HT1080 (cell line): Measurements from ENCODE around the gene PLLP. TPM values are rescaled to one million over a fixed set of nuclear protein-coding genes. Genes with fewer than 3 reads are reported as not detected.
A peak's percentile ranks its signal among the peaks of the same experiment; 100 is the strongest.
"Not testable (repeated sequence)": the region's sequence is repeated elsewhere in the genome, so short reads cannot be mapped to it uniquely, and the experiment has no call there.

Experiments
- DNase-seq: peaks from one replicate; pipeline ENCODE4 v3.0.0-alpha.2; 2015; ENCODE audit warnings: low read depth
- total RNA-seq: library from RNA; depleted of rRNA; stranded (reverse); fragments of >200 nt; shearing (Covaris generic); gene quantifications from 2 replicates; pipeline ENCODE4 v1.2.3, GENCODE V29; 2014

Gene PLLP
- total RNA-seq, 1 experiment from 2014 or later = 1.3 TPM

DNA sequence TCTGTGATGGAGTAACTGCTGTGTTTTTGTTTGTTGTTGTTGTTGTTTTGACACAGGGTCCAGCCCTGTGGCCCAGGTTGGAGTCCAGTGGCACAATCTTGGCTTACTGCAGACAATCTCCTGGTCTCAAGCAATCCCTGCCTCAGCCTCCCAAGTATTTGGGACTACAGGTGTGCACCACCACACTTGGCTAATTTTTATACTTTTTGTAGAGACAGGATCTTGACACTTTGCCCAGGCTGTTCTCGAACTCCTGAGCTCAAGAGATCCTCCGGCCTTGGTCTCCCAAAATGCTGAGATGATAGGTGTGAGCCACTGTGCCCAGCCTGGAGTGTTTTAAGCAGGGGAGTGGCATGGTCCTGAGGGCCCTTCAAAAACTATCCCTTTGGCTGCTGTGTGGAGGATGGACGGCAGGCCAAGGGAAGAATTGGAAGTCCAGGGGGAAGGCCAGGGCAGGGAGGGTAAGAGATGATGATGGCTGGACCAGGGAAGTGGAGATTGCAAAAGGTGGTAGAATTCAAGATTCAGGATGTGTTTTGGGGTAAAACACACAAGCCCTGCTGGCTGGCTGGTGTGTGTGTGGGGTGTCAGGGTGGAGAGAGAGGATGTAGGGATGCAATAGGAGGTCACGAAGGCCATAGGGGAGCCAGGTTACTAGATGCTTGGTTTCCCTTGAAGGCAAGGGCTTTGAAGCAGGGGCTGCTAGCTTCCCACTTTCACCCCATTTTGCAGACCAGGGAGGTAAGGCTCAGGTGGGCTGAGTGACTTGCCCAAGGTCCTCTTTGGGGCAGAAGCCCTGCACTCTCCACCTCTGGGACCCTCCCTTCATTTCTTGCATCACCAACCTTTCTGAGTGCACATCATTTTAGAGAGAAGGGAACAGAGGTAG, 18.8 kb upstream of the PLLP start:
- DNase-seq = no peak

DNA sequence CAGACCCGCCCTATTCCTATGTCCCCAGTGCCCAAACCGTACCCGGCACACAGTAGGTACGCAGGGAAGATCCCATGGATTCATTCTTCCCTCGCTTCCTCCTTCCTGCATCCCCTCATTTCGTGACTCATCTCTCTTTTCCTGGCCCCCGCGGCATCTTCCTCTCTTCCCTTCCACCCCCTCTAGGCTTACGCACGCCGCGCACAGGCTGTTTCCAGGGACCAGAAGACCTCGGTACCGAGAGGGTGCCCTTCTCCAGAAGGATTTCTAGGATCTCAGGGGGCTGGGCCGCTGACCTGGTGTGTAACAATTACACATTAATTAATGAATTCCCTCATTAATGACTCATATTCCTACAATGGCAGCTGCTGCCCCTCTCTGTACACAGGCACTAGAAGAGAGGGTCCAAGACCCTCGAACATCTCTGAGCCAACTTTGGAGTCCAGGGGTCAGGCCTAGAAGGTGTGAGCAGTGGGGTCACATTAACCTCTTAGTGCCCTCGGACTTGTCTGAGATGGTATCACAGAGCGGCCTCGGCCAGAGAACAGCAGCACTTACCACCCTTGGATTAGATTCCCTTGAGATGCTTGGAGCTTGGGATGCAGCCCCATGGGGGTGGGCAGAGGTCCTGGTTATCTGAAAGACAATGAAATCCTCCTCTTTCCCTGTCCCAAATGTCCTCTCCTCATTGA, 16.8 kb upstream of the PLLP start:
- DNase-seq = no peak

DNA sequence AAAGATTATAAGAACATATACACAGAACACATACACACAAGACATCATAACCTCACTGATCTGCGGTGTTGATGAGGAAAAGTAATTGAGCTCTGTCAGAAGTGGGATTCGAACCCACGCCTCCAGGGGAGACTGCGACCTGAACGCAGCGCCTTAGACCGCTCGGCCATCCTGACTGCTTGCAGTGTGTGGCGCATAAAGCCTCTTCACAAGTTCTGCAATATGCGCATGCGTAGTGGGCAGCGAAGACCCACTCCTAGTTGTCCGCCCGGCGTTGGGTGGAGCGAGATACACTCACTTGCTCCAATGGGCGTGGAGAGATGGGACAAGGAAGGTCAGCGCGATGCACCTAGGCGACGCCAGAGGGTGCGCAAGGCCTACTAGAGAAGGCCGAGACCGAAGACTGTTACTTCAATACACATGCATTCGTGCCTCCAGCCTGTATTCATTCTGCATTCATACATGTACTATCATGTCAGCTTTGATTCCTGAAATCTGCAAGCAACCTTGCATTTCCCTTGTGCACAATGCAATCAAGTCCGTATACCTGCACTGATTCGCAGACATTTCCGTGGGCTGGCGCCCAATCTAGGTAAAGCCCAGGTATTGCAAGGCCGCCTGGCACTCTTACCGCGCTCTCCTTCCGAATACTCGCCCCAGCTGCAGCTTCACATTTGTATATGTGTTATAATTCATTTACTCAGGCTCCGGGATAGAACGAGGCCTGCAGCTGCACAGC, 16.1 kb upstream of the PLLP start:
- DNase-seq = peak; percentile 97

DNA sequence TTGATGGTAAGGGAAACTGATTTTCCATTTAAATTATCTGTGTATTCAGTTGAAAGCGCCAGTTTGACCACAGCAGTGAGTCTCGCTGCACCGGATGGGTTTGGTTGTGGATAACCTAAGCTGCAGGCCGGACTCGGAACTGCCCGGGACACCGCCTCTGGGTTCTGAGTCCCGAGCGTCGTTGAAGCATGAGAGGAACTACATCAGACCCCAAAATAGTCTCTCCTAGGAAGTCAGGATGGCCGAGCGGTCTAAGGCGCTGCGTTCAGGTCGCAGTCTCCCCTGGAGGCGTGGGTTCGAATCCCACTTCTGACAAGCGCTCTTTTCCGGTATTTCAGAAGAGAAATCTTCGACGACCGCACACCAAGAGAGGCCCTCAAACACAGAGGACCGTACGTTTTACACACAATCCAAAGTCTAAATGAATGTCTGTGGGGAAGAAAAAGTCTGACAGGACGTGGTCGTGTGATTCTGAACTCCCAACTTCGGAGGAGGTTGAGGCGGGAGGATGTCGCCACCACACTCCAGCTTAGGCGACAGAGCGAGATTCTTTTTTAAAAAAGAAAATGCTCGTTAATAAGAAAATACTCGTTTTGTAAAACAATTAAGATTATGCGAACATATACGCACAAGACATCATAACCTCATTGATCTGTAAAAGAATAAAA, 15.4 kb upstream of the PLLP start:
- peak; percentile 97 for DNase-seq

DNA sequence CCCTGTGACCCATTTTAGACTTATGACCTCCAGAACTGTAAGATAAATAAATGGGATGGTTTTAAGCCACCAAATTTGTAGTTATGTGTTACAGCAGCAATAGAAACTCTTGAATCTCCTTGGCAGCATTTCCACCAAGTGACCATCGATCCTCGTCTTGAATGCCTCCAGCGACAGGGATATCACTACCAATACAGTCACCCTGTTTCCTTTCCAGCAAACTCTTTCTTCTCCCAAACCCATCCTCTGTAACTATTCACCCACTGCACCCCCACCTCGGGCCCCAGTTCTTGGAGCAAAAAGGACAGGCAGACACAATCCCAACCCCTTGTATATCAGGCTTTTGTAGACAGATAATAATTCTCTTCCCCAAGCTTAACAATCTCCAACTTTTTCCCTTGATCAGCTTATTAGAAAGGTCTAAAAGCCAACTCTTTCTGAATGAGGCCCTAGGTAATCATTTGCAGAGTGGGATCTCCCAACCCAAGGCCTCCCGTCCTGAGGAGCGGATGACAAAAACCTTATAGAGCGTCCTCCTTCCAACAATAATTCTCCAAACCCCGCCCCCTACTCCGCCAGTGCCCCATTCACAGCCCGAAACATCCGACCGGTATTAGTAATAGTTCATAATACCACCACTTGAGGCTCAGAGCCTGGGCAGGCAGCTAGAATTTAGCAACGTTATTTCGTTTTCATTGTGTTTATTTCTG, 14.7 kb upstream of the PLLP start:
- peak; percentile 83 for DNase-seq

DNA sequence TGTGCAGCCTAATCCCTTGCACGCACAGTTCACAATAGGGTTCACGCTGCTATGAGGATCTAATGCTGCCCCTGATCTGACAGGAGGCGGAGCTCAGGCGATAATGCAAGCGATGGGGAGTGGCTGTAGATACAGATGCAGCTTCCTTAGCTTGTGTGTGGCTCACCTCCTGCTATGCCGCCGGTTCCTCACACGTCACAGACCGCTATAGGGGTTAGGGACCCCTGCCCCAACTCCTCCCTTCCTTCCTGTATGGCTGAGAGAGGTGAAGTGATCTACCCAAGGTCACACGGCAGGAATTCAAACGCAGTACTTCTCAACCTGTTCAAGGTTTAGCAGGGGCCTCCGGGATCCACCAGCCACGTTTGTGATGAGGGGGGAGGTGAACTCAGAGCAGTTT, 13.4 kb upstream of the PLLP start:
- no peak for DNase-seq

DNA sequence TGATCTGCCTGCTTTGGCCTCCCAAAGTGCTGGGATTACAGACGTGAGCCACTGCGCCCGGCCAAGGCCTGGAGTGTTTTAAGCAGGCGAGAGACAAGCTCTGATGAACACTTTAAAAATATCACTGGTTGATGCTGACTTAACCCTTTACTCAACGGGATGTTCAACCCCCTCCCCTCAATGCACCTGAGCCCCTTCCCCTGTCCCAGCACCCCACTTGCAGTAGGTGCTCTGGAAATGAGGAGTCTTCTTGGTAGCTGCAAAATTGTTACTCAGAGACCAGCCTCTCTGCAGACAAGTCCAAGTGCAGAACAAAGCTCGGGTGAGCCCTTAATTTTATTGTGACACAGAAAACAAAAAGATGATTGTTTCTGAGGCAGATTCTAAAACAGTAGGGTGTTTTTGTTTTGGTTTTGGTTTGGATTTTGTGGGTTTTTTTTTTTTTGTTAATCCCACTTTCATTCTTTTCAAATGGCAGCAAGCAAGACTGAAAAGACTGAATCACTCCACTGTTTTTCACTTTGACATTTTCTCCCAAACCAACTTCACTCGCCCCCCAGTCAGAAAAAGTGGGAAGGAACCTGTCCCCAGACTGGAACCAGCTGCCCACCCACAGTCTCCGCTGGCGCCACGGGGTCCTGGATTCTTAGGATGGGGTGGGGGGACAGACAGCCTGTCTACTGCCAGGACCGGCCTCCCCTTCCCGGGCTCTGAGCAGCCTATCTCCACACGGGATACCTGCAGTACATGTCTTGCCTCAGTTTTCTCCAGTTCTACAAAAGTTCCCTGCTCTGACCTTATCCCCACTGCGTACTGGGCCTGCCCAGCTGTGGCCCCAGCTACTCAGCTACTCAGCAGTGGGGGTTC, 5.2 kb upstream of the PLLP start:
- DNase-seq = peak; percentile 41

DNA sequence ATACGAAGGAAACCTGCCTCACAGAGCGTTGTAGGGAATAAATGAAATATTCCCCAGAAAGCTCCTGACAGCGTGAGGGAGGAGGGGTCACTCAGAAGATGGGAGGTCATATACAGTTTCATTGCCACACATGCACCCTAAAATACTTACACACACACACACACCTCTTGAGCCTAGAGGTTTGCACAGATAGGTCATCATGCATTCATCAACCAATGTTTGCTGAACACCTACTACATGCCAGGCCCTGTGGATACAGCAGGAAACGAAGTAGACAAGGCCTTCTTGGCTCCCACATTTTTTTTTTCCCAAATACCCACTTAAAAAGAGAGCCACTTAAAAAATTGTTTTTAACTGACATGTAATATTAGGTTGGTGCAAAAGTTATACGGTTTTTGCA, 907 bp upstream of the PLLP start:
- DNase-seq = no peak

DNA sequence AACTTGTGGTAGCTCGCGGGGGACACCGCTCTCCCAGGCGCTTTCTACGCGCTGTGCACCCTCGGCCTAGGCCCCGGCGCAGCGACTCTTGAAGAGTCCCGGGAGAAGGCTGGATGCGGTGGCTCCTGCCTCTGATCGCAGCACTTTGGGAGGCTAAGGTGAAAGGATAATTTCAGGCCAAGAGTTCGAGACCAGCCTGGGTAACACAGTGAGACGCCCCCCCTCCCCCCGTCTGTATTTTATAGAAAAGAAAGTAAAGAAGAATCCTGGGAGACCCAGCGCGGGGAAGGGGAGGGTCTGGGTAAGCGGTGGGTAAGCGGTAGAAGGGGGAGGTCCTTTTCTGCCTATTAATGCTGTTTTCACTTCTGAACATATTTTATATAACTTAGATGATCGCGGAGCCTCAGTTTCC, 486 bp upstream of the PLLP start:
- DNase-seq = no peak

DNA sequence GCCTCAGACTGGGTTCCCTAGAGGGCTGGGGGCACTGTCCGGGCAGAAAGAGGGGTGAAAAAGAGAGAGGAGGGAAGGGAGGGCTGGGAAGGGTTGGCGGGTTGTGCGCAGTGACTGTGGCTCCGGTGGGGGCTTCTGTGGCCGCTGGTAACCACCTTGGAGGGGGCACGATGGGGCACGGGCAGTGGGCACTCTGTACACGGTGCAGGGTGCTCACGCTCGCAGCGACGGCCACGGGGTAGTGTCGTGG, 588 bp downstream of the PLLP start:
- no peak for DNase-seq

DNA sequence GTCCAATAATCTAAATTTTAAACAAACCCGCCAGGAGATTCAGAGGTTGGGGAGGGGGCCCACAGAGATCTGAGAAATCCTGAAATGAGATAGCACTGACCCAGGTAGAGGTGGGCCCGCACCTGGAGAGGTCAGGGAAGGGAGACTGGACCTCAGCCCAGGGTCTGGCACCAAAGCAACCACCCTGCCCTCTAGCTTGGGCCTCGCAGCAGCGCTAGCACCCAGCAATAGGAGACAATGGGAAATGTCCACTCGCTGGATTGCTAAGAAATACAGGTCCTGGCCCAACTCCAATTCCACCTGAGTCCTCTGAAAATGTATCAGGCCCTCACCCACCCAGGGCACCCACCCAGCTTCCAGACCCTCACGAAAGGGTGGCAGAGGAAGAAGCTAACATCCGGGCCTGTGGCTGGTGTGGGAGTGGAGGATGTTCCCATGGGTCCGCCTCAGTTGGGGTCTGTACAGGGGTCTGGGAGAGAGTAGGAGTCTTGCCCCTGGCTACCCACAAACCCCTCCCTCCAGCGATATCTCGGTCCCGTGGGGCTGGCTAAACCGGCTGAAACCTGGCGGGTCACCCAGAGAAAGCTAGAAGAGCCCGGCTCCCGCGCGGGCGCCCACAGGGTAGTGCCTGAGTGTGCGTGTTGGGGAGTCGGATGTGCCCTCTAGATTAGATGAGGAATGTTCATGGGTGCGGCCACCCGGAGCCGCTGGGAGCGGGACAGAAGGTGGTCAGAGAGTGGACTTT, 1.1 kb downstream of the PLLP start:
- DNase-seq = no peak

DNA sequence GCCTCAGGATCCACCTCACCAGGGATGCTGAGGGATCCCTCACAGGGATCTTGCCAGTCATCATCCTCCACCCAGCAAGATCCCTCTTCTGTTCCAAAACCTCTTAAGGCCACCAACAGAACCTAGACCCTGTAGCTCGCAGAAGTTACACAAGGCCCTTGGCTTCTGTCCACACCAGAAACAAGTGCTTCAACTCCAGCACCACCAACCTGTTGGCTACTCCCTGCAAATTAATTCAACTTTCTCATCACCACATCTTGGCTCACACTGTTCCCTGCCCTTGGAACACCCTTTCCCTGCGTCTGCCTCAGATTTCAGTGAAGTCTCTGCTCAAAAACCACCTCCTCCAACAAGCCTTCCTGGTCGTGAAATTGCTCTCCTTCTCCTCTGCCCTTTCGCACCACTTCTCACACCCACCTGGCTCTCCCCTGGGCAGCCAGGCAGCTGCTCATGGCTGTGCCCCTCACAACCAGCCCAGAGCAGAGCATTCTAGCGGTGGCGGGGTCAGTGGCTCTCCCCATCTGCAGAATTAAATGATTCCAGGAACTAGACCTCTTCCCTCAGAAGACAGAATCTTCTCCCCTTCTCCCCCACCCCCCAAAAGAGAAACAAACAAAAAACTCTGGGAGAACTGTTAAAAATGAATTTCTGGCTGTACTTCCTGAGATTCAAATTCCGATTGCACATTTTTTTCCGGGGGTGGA, 1.8 kb downstream of the PLLP start:
- DNase-seq = no peak

DNA sequence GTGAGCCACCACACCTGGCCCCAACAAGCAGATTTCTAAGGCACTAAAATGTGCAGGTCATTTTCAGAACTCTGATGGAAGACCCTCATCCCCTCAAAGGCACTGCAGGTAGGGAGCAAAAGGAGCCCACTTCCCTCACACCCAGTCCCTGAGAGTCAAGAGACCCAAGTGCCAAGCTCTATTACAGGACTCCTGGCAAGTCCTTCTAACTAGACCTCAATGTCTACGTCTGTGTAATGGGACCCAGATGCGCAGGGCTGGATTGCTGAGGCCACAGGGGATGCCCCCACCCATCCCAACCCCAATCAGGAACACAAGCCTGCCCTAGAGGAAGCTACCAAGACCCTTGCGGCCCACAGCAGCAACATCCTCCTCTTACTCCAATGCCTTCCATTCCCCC, 2.7 kb downstream of the PLLP start:
- no peak for DNase-seq

DNA sequence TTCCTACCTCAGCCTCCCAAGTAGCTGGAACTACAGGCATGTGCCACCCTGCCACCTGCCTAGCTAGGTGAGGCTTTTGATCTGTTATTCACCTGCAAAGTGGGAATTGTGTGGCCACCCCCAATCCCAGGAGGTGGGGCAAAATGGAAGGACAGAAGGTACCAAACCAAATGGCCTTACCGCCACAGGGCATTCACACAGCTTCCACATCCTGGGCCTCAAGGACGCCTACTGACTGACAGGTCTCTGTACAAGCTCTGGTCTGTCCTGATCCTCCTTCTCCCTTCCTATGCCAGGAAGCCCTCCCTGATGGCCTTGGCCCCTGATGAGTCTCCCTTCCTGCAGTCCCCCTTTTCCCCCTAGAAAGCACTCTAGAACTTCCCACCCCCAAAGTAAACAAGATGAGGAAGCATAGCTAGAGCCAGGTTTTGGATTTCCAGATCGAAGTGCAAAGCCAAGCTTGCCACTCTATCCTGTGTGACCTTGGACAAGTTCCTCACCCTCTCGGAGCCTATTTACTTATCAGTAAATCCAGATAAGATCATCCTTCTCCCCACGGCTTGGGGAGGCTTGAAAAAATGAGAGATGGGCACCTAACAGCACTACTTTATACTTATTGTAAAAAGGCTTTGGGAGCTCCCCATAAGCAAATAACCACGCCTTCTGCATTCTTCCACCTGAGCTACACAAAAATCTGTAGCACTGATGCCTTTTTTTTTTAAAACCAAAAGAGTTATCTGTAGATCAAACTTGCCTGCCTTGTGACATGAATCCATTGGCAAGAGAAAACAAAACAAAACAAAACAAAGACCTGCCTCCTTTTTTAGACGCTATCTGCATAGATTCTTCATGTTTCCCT, 4.5 kb downstream of the PLLP start:
- peak; percentile 39 for DNase-seq

DNA sequence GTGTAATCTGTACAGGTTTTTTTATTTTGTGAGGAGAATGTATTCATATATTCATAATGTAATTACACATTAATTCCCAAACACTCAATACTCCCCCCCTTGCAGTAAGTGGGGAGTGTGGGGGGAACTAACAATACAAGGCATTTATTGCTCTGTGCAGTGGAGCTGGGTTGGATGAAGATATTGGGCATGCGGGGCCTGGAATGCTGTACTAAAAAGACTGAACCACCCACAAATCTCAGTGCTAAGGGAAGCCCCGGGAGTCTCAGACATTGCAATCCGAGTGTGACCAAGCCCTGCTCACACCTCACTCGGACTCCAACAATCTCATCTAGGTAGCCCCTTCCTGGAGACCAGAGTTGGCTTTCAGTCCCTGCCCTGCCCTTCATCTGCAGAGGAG, 6.0 kb downstream of the PLLP start:
- DNase-seq = no peak

DNA sequence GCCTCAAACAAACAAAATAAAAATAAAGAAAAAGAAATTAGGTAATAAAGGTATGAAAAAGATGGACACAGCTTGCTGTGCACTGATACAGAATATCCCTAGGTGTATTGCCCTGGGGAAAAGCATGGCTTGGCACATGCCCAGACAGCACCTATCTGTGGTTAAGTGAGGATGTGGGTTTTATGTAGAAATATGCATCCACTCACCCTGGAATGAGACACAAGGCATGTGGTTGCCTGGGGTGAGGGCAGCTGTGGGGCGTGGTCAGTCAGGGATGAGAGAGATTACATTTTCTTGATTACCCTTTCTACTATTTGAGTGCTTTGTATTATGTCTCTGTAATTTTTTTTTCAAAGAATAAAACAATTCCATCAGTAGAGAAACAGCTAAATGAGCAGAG, 6.9 kb downstream of the PLLP start:
- peak; percentile 98 for DNase-seq

DNA sequence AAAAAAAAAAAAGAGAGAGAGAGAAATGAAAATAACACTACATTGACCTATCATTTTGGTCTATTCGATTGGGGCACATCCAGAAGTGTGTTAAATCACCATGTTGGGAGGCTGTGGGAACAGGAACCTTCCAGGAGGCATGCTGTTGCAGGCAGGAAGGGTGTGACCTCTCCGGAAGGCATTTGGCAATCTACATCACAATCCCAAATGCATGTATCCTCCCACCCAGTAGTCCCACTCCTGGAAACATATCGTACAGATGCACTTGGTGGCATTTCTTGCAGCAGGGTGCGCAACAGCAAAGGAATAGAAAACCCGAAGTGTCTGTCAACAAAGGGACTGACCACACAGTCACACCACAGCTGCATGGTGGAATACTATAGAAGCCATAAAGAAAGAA, 7.9 kb downstream of the PLLP start:
- DNase-seq = peak; percentile 74

DNA sequence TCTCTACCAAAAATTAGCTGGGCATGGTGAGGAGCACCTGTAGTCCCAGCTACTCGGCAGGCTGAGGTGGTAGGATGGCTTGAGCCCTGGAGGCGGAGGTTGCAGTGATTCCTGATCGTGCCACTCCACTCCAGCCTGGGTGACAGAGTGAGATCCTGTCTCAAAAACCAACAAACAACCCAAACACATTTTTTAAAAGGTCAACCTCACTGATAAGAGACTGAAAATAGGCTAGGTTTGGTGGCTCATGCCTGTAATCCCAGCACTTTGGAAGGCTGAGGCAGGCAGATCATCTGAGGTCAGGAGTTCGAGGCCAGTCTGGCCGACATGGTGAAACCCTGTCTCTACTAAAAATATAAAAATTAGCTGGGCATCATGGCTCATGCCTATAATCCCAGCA, 8.5 kb downstream of the PLLP start:
- not testable (repeated sequence) for DNase-seq
